GM12872 (cell line): ENCODE data around the gene IGFALS.

Experiments used
- CTCF ChIP-seq: IDR thresholded peaks from 3 replicates; pipeline ENCODE4 v1.5.1; 2011; ENCODE audit warnings: low read depth, mild to moderate bottlenecking, low read length, moderate library complexity; ENCODE audit not compliant: insufficient read depth

IGFALS gene

GRCh38 chr16:1817276-1817589 lies 23.7 kb upstream of the IGFALS start:
- TF ChIP-seq CTCF: no peak

GRCh38 chr16:1816396-1817275 lies 23.1 kb upstream of the IGFALS start:
- no peak for TF ChIP-seq CTCF

- TF ChIP-seq CTCF: no peak
Observed at GRCh38 chr16:1815461-1815860, 22.0 kb upstream of the IGFALS start.

GRCh38 chr16:1812732-1813163 lies 19.2 kb upstream of the IGFALS start:
- peak; percentile 29; the same call in 1 of the 3 replicates for TF ChIP-seq CTCF

- TF ChIP-seq CTCF: no peak
Observed at GRCh38 chr16:1810536-1810935, 17.0 kb upstream of the IGFALS start.

- no peak for TF ChIP-seq CTCF
Observed at GRCh38 chr16:1810106-1810505, 16.6 kb upstream of the IGFALS start.

GRCh38 chr16:1809281-1809801 lies 15.8 kb upstream of the IGFALS start:
- no peak for TF ChIP-seq CTCF
